Bronchial epithelial cell (primary cell): Measurements from ENCODE around the gene HPX. TPM values are rescaled to one million over a fixed set of nuclear protein-coding genes. Genes with fewer than 3 reads are reported as not detected.

Experiments used
- DNase-seq: peaks from one replicate; pipeline ENCODE4 v3.0.0-alpha.2; 2010; ENCODE audit warnings: low read depth
- FAIRE-seq: peaks from 2 replicates; lab custom pipeline; 2011; peaks lifted over from hg19 to GRCh38; lab: Jason Lieb, UNC
- H3K27me3 ChIP-seq: 2 replicates; pipeline ENCODE4 v1.5.1; 2011; ENCODE audit warnings: low read length; ENCODE audit not compliant: control insufficient read depth, insufficient read depth
- H3K36me3 ChIP-seq: 2 replicates; pipeline ENCODE4 v1.5.1; 2011; ENCODE audit warnings: low read length; ENCODE audit not compliant: control insufficient read depth, insufficient read depth
- H3K4me3 ChIP-seq: 2 replicates; pipeline ENCODE4 v1.5.1; 2011; ENCODE audit warnings: mild to moderate bottlenecking, low read depth, low read length, control low read depth
- CTCF ChIP-seq: IDR thresholded peaks from 2 replicates; pipeline ENCODE4 v1.5.1; 2011; ENCODE audit warnings: mild to moderate bottlenecking, moderate library complexity, low read length, control low read depth, inconsistent platforms; ENCODE audit not compliant: insufficient read depth, severe bottlenecking
- total RNA-seq: library from RNA; depleted of rRNA; stranded (reverse); fragments of >200 nt; gene quantifications from 2 replicates; pipeline ENCODE4 v1.2.1, GENCODE V29; 2014

The HPX gene
- total RNA-seq, 1 donor from 2014 or later = 0.26 TPM

- H3K27me3 ChIP-seq = peaks cover 4% of the 10 kb centered on the region
- TF ChIP-seq CTCF = no peak
- peak; percentile 92 for FAIRE-seq
Observed at GRCh38 chr11:6415797-6416196, 25.0 kb downstream of the HPX start.

DNA sequence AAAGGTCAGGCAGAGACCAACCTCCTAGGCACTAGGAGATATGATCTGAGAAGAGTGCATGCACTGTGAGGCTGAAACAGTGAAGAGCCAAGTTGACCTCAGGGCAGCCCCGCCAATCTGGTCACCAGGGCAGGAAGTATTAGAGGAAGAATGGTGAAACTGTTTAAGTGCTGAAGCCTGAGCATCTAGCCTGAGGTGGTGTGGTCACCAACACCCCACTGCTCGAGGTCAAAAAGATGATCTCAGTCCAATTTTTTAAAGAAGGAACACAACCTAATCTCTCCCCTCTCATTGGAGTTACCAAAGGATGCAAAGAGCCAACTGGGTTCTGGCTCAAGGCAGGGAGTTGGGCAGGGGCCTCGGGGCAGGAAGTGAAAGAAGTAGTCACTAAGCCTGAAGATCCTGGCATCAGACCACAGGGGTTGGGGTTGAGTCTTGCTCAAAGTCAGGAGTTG, 25.9 kb downstream of the HPX start:
- peaks cover 4% of the 10 kb centered on the region for H3K27me3 ChIP-seq
- DNase-seq = no peak
- TF ChIP-seq CTCF = no peak
- peak; percentile 36 for FAIRE-seq
- H3K4me3 ChIP-seq = no peak overlapping the region
- H3K36me3 ChIP-seq = no peaks in the 10 kb centered on the region

More at GRCh38 chr11:6415797-6416196, 25.0 kb downstream of the HPX start:
- no peak overlapping the region for H3K4me3 ChIP-seq
- no peaks in the 10 kb centered on the region for H3K36me3 ChIP-seq
- no peak for DNase-seq

DNA sequence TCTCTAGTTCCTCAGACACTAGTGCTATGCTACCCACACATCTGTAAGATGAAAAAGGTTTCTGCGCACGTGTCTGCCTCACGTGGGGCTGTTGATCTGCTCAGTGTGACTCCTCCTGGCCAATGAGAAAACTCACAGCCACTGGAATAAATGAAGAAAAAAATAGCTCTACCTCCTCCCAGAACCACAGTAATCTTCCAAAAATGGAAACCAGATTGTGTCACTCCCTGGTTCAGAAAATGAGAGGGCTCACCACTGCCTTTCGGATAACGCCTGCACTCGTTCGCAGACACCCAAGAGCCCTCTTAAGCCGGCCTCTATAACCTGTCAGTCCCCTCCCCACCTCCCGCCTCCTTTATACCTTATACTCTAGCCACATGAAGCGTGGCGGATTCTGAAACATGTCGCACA, 27.0 kb downstream of the HPX start:
- Histone ChIP-seq H3K36me3 (no peaks in the 10 kb centered on the region), H3K27me3 (peaks cover 4% of the 10 kb centered on the region), H3K4me3 (no peak overlapping the region)
- TF ChIP-seq CTCF = no peak
- no peak for DNase-seq
- no peak for FAIRE-seq

DNA sequence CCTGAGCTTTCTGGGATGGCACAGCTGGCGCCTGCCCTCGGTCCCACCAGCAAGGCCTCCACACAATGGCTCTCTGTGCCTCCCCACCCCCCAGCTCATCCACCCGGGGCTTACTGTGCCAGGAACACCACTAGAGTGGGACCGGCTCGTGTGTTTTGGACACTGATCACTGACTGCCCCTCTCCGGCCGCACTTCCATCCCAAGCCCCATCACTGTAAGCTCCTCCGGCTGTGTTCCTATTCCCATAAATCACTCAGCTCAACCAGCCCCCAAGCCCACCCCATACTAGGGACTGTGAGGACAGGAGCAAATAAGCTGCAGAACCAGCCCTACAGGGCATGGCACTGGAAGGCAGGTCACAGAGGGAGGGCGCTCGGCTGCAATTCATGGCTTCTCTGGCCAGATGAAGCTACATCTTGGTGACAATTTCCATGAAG, 29.2 kb downstream of the HPX start:
- no peak for DNase-seq
- no peak for TF ChIP-seq CTCF
- FAIRE-seq = no peak
- H3K4me3 ChIP-seq = no peak overlapping the region
- H3K36me3 ChIP-seq = no peaks in the 10 kb centered on the region
- no peaks in the 10 kb centered on the region for H3K27me3 ChIP-seq

DNA sequence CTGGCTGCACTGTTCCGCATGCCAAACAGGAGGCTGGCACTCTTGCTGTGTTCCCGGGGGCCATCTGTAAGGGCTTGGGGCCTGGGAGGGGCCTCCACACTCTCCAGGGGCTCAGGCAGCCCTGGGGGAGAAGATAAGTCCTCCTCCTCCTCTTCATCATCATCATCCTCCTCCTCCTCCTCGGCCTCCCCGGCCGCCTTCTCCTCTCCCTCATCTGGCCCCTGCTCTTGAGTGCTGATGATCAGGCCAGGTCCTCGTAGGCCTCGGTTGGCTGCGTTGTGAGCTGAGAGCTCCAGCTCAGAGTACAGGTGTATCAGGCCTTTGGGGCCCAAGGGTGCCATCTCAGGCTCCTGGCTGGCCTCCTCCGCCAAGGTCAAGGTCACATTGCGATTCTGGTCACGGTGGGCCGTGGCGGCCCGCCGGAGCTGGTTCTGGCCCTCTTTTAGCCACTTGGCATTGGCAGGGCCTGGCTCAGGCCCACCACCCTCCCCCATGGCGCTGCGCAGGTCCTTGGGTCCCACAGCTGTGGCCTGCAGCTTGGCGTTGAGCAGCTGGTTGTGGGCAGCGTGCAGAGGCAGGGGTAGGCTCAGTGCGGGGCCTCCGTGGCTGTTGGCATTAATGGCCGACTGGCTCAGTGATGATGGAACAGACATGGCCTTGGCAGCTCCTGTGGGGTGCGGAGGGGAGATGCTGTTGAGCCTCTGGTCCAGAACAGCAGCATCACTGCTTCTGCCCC, 29.9 kb downstream of the HPX start:
- no peak for FAIRE-seq
- Histone ChIP-seq H3K4me3 (no peak overlapping the region), H3K36me3 (no peaks in the 10 kb centered on the region), H3K27me3 (no peaks in the 10 kb centered on the region)
- DNase-seq = no peak
- no peak for TF ChIP-seq CTCF
